Thymus (tissue), 11 donors: ENCODE results near the gene MRFAP1. TPM values are rescaled to one million over a fixed set of nuclear protein-coding genes. Genes with fewer than 3 reads are reported as not detected.

ENCODE experiments used
- DNase-seq, 9 donors: peaks; one replicate each; pipeline ENCODE4 v3.0.0-alpha.2; 2013; ENCODE audit warnings: low spot score in 9 of 9, low read depth in 6 of 9, missing footprints in 1 of 9
- H3K27ac ChIP-seq, 2 donors: one replicate each; pipeline ENCODE4 v1.5.1; 2013; ENCODE audit warnings: control low read depth in 1 of 2, low read depth in 1 of 2, low read length in 1 of 2, mild to moderate bottlenecking in 1 of 2, moderate library complexity in 1 of 2
- H3K27me3 ChIP-seq, 2 donors: one replicate each; pipeline ENCODE4 v1.5.1; 2013; ENCODE audit warnings: low read length in 1 of 2; ENCODE audit not compliant: control insufficient read depth in 2 of 2, insufficient read depth in 1 of 2
- H3K36me3 ChIP-seq, 2 donors: one replicate each; pipeline ENCODE4 v1.5.1; 2013; ENCODE audit warnings: low read length in 1 of 2, mild to moderate bottlenecking in 1 of 2, moderate library complexity in 1 of 2; ENCODE audit not compliant: control insufficient read depth in 2 of 2, insufficient read depth in 2 of 2
- H3K4me1 ChIP-seq, 2 donors: one replicate each; pipeline ENCODE4 v1.5.1; 2013; ENCODE audit warnings: low read length in 2 of 2; ENCODE audit not compliant: control insufficient read depth in 2 of 2, insufficient read depth in 2 of 2
- H3K4me3 ChIP-seq, 2 donors: one replicate each; pipeline ENCODE4 v1.5.1; 2013; ENCODE audit warnings: low read length in 2 of 2, control low read depth in 1 of 2, mild to moderate bottlenecking in 1 of 2
- H3K9me3 ChIP-seq, 2 donors: one replicate each; pipeline ENCODE4 v1.5.1; 2013; ENCODE audit warnings: low read length in 1 of 2, mild to moderate bottlenecking in 1 of 2; ENCODE audit not compliant: control insufficient read depth in 2 of 2, insufficient read depth in 1 of 2
- WGBS: extraction: QIAGEN DNeasy Blood & Tissue Kit; methylation state at CpG from one replicate; pipeline ENCODE4 v1.1.7; 2013; 5-methylcytosine and 5-hydroxymethylcytosine counted together
- polyA plus RNA-seq: library from polyadenylated mRNA; stranded (reverse); fragments of 200-250 nt; gene quantifications from one replicate; pipeline ENCODE4 v1.2.3, GENCODE V29; 2013
- total RNA-seq: library from RNA; stranded (reverse); fragments of 120-200 nt; gene quantifications from one replicate; pipeline ENCODE4 v1.2.4, GENCODE V29; 2013
- donor health status: healthy.

Gene MRFAP1
- total and polyA plus RNA-seq, 2 donors: 67.3 to 302 TPM

- Histone ChIP-seq H3K27ac (no peak overlapping the region), H3K36me3 (peaks cover 24 to 62% of the 10 kb centered on the region in 2 donors), H3K9me3 (no peaks in the 10 kb centered on the region), H3K4me1 (no peaks in the 10 kb centered on the region), H3K4me3 (no peak overlapping the region), H3K27me3 (no peaks in the 10 kb centered on the region)
- 96% methylated on average over 11 of the region's 11 CpGs for WGBS
- DNase-seq: no peak
Measured at GRCh38 chr4:6614701-6615230, 25.7 kb upstream of the MRFAP1 start.

GRCh38 chr4:6616087-6616995 is 24.1 kb upstream of the MRFAP1 start:
- DNase-seq: no peak
- Histone ChIP-seq H3K27me3 (no peaks in the 10 kb centered on the region), H3K4me3 (no peak overlapping the region), H3K27ac (no peak overlapping the region), H3K9me3 (no peaks in the 10 kb centered on the region), H3K4me1 (no peaks in the 10 kb centered on the region), H3K36me3 (peaks cover 17 to 55% of the 10 kb centered on the region in 2 donors)
- 98% methylated on average over 18 of the region's 18 CpGs for WGBS

GRCh38 chr4:6617246-6617645 is 23.2 kb upstream of the MRFAP1 start:
- no peak overlapping the region for H3K27ac ChIP-seq
- no peaks in the 10 kb centered on the region for H3K4me1 ChIP-seq
- H3K4me3 ChIP-seq: no peak overlapping the region
- H3K36me3 ChIP-seq: peaks cover 17 to 51% of the 10 kb centered on the region in 2 donors
- WGBS: 98% methylated on average over 10 of the region's 10 CpGs
- H3K9me3 ChIP-seq: no peaks in the 10 kb centered on the region
- DNase-seq: no peak
- H3K27me3 ChIP-seq: no peaks in the 10 kb centered on the region

GRCh38 chr4:6618386-6619115 is 21.9 kb upstream of the MRFAP1 start:
- WGBS: 95% methylated on average over 19 of the region's 19 CpGs
- Histone ChIP-seq H3K27me3 (no peaks in the 10 kb centered on the region), H3K4me1 (no peaks in the 10 kb centered on the region), H3K27ac (no peak overlapping the region), H3K4me3 (no peak overlapping the region), H3K36me3 (peaks cover 17 to 48% of the 10 kb centered on the region in 2 donors), H3K9me3 (no peaks in the 10 kb centered on the region)
- DNase-seq: no peak

DNA sequence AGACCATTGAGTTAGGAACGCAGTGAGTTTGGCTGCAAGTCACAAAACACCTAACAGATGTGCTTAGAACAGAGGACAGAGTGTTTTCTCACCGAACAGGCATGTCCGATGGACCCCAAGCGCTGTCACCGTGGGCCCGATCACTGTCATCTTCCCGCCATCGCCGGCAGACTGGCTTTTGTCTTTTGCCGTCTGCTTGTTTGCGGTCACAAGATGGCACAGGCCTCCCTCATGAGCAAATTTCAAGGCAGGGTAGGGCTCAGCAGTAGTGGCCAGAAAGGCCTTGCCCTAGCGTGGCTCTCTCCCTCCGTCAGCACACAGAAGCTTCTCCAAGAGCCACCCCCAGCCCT is 21.4 kb upstream of the MRFAP1 start:
- H3K4me1 ChIP-seq: no peaks in the 10 kb centered on the region
- no peaks in the 10 kb centered on the region for H3K9me3 ChIP-seq
- peaks cover 17 to 48% of the 10 kb centered on the region in 2 donors for H3K36me3 ChIP-seq
- 97% methylated on average over 13 of the region's 13 CpGs for WGBS
- no peak overlapping the region for H3K27ac ChIP-seq
- no peaks in the 10 kb centered on the region for H3K27me3 ChIP-seq
- H3K4me3 ChIP-seq: no peak overlapping the region
- no peak for DNase-seq

GRCh38 chr4:6619466-6620255 is 20.8 kb upstream of the MRFAP1 start:
- Histone ChIP-seq H3K4me1 (no peaks in the 10 kb centered on the region), H3K9me3 (no peaks in the 10 kb centered on the region), H3K27me3 (no peaks in the 10 kb centered on the region), H3K4me3 (no peak overlapping the region), H3K36me3 (peaks cover 17 to 42% of the 10 kb centered on the region in 2 donors), H3K27ac (no peak overlapping the region)
- no peak for DNase-seq
- WGBS: 95% methylated on average over 24 of the region's 24 CpGs

DNA sequence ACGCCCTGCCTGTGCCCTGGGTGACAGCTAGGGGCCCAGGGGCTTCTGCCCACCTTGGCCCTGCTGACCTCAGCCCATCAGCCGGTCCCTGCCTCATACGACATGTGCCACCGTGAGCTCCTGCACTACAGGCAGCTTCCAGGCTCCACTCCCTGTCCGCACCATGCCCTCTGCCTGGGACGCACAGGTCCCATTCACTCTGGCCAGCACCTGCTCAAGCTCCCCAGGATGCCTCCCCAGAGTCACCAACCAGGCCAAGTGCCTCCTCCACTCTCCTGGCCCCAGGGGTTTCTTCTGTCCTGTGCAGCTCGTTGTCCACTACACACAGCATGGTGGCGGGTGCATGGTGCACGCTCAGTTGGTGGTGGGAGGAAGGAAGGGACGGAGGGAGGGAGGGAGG is 20.2 kb upstream of the MRFAP1 start:
- 98% methylated on average over 10 of the region's 10 CpGs for WGBS
- Histone ChIP-seq H3K4me1 (no peaks in the 10 kb centered on the region), H3K27ac (no peak overlapping the region), H3K27me3 (no peaks in the 10 kb centered on the region), H3K4me3 (no peak overlapping the region), H3K9me3 (no peaks in the 10 kb centered on the region), H3K36me3 (peaks cover 17 to 37% of the 10 kb centered on the region in 2 donors)
- DNase-seq: no peak

- DNase-seq: no peak
- Histone ChIP-seq H3K4me1 (no peaks in the 10 kb centered on the region), H3K4me3 (no peak overlapping the region), H3K27ac (no peak overlapping the region), H3K36me3 (peaks cover 16 to 35% of the 10 kb centered on the region in 2 donors), H3K27me3 (no peaks in the 10 kb centered on the region), H3K9me3 (no peaks in the 10 kb centered on the region)
- WGBS: 93% methylated on average over 10 of the region's 10 CpGs
Measured at GRCh38 chr4:6620891-6621555, 19.5 kb upstream of the MRFAP1 start.
